GM19035 (cell line): Measurements from ENCODE around the gene SYNDIG1L.

Experiments
- ATAC-seq: cut with Tn5 transposase; IDR thresholded peaks from one replicate; pipeline ENCODE4 v1.9.1; 2021; ENCODE audit not compliant: unreplicated experiment

Gene SYNDIG1L

DNA sequence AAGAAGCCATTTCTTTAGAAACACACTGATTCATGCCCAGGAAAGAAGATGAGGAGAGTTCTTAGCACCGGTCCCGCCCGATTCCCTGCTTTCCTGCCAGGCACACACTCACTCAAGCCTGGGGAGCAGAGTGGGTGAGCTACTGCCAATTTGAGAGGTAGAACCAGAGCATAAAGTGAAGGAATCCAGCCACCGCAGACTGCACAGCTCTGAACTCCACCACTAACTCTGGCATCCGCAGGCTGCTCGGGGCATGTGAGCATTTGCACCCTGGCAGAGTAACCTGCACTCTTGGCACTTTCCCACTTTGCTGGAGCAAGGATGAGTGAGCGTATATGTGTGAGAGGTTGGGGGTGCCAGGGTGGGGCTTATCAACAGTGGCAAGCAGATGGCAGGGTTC lies 4.0 kb upstream of the SYNDIG1L start:
- ATAC-seq, result no peak

- no peak for ATAC-seq
Observed at GRCh38 chr14:74429221-74429691, 3.2 kb upstream of the SYNDIG1L start.

GRCh38 chr14:74427651-74428050 lies 1.6 kb upstream of the SYNDIG1L start:
- no peak for ATAC-seq

- no peak for ATAC-seq
Observed at GRCh38 chr14:74425525-74426201, 347 bp downstream of the SYNDIG1L start.

GRCh38 chr14:74424606-74425005 lies 1.4 kb downstream of the SYNDIG1L start:
- no peak for ATAC-seq

DNA sequence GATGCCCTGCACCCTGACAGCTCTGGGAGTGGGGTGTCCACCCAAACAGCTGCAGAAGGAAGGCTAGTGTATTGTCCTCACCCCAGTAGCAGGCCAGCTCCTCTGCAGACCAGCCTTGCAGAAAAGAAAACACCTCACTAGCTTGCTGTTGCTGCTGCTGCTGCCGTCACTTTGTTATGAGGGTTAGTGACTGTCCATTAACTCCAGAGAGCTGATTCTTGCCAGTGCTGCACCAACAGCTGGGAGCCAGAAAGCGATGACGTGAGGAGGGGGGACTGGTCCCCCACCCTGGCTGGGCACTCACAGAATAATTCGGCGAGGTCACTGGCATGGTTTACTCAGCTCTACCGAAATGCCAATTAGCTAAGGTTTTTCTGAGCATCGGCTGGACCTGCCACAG lies 2.8 kb downstream of the SYNDIG1L start:
- no peak for ATAC-seq

DNA sequence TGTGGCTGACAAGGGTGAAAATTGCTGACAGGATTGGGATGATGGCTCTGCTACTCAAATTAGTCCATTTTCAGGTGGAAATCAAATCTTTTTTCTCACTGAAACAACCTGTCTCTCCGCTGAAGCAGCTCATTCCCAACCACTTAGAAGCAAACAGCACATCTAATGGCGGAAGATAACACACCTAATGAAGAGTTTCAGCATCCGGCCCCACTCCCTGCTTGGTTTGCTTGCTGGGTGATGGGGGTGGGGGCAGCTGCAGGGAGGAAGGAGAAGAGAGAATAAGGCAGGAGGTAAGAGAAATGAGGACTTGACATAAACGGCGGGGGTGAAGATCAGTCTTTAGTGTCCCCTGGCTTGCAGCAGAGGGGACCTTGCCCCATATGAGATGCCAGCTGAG lies 4.0 kb downstream of the SYNDIG1L start:
- ATAC-seq, result no peak

DNA sequence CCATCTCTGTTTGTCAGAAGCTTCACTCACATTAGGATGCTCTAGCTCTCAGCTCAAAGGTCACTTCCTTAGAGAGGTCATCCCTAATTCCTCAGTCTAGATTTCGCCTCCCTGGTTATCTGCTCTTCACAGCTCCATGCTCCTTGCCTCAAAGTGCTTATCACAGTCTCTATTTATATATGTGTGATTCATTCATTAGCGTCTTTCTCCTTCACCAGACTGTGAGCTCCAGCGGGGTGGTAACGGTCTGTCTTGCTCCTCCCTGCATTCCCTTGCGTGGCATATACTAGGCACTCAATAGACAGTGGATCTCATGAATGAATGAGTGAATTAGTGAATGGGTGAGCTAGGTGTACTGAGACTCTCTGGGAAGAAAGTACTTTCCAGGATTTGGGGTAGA lies 6.9 kb downstream of the SYNDIG1L start:
- no peak for ATAC-seq

DNA sequence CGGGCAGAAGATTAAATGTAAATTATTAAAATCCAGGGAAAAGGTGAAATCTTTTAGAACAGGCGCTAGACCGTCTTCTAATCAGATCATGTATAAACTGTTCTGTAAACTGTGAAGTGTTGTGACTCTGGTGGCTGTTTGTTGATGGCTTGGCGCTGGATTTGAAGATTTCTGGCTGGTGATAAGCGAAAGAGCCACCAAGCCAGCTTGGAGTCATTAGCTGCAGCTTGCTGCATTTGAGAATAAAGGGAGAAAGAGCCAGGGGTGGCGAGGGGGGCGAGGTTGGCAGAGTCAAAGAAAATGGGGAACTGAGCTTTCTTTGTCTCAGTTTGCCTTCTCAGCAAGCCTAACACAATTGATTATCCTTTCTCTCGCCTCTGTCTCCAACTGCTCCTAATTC lies 8.0 kb downstream of the SYNDIG1L start:
- ATAC-seq, result no peak

DNA sequence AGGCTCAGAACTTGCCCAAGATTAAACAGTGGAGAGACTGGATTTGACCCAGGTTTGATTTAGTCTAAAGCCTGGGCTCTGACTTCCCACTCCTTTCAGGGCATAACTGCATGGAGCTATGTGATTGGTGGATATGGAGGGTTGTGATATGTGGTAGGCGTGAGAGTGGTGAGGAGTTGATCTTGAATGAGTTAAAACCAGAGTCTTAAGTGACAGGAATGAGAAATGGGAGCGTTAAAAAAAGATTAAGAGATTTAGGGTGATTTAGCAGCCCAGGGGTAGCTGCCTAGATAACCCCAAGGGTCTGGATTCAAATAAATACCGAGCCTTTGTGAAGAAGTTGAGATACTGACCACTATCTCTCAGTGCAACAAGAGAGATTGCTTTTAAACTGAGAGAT lies 8.4 kb downstream of the SYNDIG1L start:
- no peak for ATAC-seq

DNA sequence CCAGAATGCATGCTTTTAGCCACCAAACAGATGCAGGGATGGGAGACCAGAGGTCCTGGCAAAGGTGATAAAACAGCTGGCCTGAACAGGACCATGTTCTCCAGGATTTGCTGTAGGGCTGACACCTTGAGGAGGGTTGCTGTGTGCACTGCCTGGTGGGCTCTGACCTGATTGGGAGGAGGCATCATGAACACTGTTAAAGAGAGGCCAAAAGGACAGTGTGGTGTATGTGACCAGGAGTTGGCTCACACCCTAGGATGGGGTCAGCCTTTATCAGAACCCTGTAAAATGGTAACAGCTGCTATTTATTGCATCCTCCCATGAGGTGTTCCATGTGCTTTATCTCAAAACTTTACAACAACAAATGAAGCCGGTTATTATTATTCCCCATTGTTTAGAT lies 8.8 kb downstream of the SYNDIG1L start:
- ATAC-seq, result no peak

GRCh38 chr14:74415115-74415437 lies 10.9 kb downstream of the SYNDIG1L start:
- ATAC-seq, result no peak

GRCh38 chr14:74414403-74415114 lies 11.5 kb downstream of the SYNDIG1L start:
- no peak for ATAC-seq

DNA sequence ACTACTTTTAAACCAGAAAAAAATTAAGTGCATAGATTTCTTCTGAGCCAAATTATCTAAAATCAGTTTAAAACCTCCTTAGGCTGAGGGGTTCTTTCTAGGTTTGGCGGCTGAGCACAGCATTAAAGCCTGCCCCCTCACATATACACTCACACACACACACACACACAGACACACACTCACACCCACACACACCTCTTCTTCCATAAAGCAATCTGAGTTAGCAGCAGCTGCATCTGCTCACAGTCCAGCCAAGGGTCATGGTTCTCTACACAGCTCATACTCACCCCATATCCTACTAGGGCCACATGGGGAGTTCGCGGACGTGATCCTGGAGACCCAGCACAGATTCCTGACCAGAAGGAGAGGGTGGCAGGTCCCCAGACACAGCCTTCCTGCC lies 12.4 kb downstream of the SYNDIG1L start:
- ATAC-seq, result no peak

DNA sequence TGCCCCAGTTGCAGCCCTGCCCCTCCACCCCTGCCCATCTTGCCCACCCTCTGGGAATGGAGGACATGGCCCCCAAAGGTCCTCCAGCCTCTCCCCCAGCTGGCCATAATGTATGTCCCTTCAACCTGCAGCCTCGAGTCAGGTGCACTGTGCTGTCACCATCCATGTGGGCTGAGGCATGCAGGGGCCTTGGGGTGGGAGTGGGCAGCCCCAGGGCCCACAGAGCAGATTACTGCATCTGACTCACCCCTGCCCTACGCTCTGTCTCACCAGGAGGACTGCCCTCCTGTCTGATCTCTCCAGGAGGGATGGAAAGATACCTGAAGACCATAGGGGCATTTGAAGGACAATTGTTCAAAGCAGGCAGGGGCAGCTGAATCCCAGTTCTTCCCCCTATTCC lies 13.3 kb downstream of the SYNDIG1L start:
- no peak for ATAC-seq

- no peak for ATAC-seq
Observed at GRCh38 chr14:74411671-74412070, 14.3 kb downstream of the SYNDIG1L start.

- no peak for ATAC-seq
Observed at GRCh38 chr14:74409441-74409840, 16.6 kb downstream of the SYNDIG1L start.

DNA sequence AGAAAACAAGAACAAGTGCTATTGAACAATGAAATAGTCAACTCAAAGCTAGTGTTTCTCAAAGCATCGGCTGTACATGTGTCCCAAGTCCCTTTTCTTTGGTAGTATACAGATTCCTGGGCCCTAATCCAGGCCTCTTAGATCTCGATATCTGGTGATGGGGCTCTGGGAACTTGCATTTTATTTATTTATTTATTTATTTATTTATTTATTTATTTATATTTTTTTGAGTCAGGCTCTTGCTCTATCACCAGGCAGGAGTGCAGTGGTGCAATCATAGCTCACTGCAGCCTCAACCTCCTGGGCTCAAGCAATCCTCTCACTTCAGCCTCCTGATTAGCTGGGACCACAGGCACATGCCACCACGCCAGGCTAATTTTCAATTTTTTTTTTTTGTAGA lies 17.1 kb downstream of the SYNDIG1L start:
- no peak for ATAC-seq

DNA sequence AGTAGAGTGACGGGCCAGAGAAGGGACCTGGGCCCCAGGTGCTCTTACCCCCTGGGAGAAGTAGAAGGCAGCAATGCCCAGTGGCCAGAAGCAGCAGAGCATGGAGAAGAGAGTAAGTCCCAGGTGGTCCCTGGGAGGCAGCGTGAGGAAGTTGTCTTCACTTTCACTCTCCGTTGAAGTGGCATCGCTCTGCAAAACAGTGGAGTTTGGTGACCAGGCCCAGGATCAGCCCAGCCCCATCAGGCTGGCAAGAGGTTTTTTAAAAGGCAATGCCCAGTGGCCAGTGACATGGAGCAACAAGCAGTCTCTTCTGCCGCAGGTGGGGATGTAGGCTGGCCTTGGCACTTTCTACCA lies 18.2 kb downstream of the SYNDIG1L start:
- ATAC-seq, result no peak

- ATAC-seq, result no peak
Observed at GRCh38 chr14:74407021-74407800, 18.8 kb downstream of the SYNDIG1L start.

- ATAC-seq, result no peak
Observed at GRCh38 chr14:74405663-74406062, 20.3 kb downstream of the SYNDIG1L start.

DNA sequence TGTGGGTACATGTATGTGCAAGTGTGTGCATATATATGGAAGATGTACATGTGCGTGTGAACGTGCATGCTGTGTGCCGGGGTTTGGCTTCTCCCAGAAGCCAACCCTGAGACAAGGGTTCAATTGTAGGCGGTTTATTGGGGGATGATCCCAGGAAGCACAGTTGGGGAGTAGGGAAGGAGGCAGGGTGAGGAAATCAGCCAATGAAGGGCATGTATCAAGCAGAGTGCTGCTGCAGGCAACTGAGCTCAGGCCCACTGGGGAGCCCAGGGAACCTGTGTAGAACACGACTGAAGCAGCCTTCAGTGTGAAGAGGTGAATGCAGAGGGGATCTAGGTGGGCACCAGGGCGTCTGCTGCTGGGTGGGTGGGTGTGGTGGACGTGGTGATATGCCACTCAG lies 21.6 kb downstream of the SYNDIG1L start:
- no peak for ATAC-seq
